Measurements from ENCODE around the gene C5orf24.
"Not testable (repeated sequence)": the region's sequence is repeated elsewhere in the genome, so short reads cannot be mapped to it uniquely, and the experiment has no call there.

C5orf24 gene

DNA sequence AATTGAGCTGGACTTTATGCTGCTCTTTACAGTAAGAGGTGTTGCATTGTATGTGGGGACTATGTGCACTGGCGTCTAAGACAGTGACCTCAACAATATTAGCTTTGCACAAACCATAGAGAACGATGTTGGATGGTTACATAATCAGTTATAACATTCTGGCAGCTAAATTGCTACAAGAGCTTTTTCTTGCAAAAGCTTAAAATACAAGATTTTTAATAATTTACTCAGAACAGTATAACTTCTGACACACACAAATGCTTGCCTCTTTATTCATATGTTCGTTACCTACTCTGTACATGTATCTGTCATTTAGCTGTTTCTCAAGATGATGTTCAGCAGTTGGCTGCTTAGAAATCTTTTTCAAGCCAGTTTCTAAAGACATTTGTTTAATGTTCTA is 11.6 kb downstream of the C5orf24 start:
- no peak for DNase-seq (ENCODE audit: low read depth in 2 of 2)

DNA sequence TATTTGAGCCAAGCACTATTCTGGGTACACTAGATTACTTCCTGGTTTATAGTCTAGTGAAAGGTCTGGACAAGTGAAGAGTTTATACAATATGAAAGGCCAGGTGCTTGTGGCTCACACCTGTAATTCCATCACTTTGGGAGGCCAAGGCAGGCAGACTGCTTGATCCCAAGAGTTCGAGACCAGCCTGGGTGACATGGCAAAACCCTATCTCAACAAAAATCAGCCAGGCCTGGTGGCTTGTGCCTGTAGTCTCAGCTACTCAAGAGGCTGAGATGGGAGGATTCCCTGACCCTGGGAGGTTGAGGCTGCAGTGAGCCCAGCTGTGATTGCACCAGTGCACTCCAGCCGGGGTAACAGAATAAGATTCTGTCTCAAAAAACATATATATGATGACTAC is 18.9 kb downstream of the C5orf24 start:
- no peak for DNase-seq (ENCODE audit: low read depth in 2 of 2)

GRCh38 chr5:134873494-134873893 is 27.7 kb downstream of the C5orf24 start:
- no peak for DNase-seq (ENCODE audit: low read depth in 2 of 2)

GRCh38 chr5:134873987-134874830 is 28.4 kb downstream of the C5orf24 start, which contains the start of gene TXNDC15:
Gene TXNDC15, plus strand, starts transcription at chr5:134874371. Its CDS starts 57 bp downstream, at chr5:134874428.
- peak; percentile 68 to 77 for DNase-seq (ENCODE audit: low read depth in 2 of 2)

DNA sequence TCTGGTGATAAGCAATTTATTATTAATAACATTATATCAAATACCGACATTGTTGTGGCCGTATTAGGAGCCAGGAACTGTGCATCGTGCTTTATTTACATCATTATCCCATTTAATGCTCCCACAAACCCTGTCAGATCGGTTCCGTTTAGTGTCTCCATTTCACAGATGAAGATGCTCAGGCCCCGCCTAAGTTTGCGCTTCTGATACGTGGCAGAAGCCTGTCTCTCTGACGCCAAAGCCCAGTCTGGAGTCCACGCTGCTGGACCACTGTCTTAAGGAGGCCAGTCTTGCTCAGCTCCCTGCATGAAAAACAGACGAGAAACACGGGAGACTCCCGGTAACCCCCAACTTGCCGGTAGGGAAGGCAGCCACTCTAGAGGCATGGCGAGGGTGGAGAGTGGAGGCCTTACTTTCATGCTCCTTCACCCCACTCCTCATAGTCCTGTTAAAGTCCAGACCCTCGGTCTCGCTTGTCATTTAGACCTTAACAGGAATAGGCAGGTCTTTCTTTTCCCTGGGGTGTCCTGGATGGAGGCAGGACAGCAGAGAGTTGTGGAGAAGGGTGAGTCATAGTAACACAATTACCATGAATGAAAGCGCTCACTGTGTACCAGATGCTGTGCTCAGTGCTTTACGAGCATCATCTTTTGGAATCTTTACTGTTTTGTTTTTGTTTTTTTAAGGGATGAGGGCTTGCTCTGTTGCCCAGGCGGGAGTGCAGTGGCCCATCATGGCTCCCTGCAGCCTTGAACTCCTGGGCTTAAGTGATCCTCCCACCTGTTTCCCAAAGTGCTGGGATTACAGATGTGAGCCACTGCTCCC is 29.3 kb downstream of the C5orf24 start:
- peak; percentile 3 to 27 for DNase-seq (ENCODE audit: low read depth in 2 of 2)

GRCh38 chr5:134877159-134877558 is 31.4 kb downstream of the C5orf24 start:
- DNase-seq (ENCODE audit: low read depth in 2 of 2) = no peak

- DNase-seq (ENCODE audit: low read depth in 2 of 2) = no peak
These were observed 32.6 kb downstream of the C5orf24 start for GRCh38 chr5:134878403-134878802.

- no peak for DNase-seq (ENCODE audit: low read depth in 2 of 2)
These were observed 33.7 kb downstream of the C5orf24 start for GRCh38 chr5:134879456-134879855.

GRCh38 chr5:134880937-134881336 is 35.2 kb downstream of the C5orf24 start:
- DNase-seq (ENCODE audit: low read depth in 2 of 2) = not testable (repeated sequence)

GRCh38 chr5:134881711-134882110 is 35.9 kb downstream of the C5orf24 start:
- DNase-seq (ENCODE audit: low read depth in 2 of 2) = not testable (repeated sequence)

GRCh38 chr5:134887593-134888159 is 41.9 kb downstream of the C5orf24 start:
- no peak for DNase-seq (ENCODE audit: low read depth in 2 of 2)

DNA sequence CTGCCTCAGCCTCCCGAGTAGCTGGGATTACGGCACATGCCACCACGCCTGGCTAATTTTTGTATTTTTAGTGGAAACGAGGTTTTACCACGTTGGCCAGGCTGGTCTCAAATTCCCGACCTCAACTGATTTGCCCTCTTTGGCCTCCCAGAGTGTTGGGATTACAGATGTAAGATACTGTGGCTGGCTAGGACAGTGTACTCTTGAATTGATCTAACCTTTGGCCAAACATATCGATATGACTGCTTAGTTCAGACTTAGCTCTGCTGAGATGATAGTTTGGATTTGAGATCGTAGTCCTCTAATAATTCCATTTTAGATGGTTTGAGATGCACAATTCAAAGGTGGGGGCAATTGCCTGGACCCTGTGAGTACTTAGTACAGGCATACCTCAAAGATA is 43.6 kb downstream of the C5orf24 start:
- DNase-seq (ENCODE audit: low read depth in 2 of 2) = no peak

GRCh38 chr5:134891473-134891872 is 45.7 kb downstream of the C5orf24 start:
- no peak for DNase-seq (ENCODE audit: low read depth in 2 of 2)

- DNase-seq (ENCODE audit: low read depth in 2 of 2) = no peak
These were observed 46.5 kb downstream of the C5orf24 start for GRCh38 chr5:134892282-134892681.

GRCh38 chr5:134892926-134893325 is 47.2 kb downstream of the C5orf24 start:
- DNase-seq (ENCODE audit: low read depth in 2 of 2) = no peak

- no peak for DNase-seq (ENCODE audit: low read depth in 2 of 2)
These were observed 48.2 kb downstream of the C5orf24 start for GRCh38 chr5:134893748-134894505.

DNA sequence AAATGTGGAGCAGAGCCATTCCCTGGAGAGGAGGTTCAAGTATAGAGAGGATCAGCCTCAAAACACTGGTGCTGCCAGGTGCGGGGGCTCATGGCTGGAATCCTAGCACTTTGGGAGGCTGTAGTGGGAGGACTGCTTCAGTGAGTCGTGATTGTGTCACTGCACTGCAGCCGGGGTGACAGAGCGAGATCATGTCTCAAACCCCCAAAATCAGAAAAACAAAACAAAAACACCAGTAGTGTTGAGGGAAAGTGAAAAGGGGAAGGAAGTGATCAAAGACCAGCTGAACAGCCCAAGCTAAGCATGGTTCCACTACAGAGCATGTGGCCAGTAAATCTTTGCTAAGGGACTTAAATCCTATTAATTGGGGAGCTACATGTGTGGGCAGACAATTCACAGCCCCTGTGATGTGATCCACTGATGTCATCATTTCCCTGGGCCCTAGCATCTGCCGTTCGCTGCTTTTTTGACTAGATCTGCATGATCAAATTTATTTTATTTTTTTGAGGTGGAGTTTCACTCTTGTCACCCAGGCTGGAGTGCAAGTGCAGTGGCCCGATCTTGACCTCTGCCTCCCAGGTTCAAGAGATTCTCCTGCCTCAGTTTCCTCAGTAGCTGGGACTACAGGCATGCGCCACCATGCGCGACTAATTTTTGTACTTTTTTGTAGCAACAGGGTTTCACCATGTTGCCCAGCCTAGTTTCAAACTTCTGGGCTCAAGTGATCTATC is 56.5 kb downstream of the C5orf24 start:
- DNase-seq (ENCODE audit: low read depth in 2 of 2) = no peak

- peak; percentile 88 to 91 for DNase-seq (ENCODE audit: low read depth in 2 of 2)
These were observed 59.0 kb downstream of the C5orf24 start, which contains the start of gene PCBD2 for GRCh38 chr5:134904610-134905245. Gene PCBD2, plus strand, starts transcription at chr5:134905131. Its CDS starts 9 bp downstream, at chr5:134905140.

DNA sequence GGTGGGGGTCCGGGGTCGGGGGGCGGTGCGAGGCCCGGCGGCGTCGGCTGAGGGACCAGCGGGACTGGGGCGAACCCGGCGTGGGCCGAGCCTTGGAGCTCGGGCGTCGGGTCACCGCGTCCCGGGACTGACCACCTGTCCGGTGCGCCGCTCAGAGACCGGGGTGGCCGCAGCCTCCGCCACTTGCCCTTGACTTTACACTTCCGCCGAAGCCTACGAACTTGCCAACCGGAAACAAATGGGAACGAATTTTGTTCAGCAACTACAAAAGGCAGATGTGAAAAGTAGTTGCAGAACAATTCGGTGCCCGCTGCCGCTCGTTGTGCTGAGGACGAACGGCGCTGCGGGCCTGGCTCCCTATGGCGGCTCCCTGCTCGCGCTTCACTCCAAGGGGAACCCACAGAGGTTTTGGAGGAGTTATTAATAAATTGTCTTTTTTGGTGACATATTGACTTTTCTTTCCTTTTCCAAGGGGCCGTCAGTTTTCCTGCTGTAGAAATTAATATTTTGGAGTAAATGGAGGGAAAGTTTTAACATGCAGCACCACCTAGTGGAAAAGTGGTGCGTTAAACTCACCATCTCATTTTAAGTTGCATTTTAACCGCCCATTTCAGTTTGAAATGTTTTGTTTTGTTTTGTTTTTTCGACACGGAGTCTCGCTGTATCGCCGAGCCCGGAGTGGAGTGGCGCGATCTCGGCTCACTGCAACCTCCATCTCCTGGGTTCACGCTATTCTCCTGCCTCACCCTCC is 59.7 kb downstream of the C5orf24 start:
- peak in 1 of 2 donors; percentile 42 for DNase-seq (ENCODE audit: low read depth in 2 of 2)

GRCh38 chr5:134906811-134907210 is 61.0 kb downstream of the C5orf24 start:
- no peak for DNase-seq (ENCODE audit: low read depth in 2 of 2)

Measured in stimulated activated CD4-positive, alpha-beta T cell treated with anti-CD3 and anti-CD28 coated beads, Interleukin-15, amount 100 ng/mL, for 48 hours (primary cell).